ENCODE results near the gene DGKA. TPM values are rescaled to one million over a fixed set of nuclear protein-coding genes. Genes with fewer than 3 reads are reported as not detected.
"Not testable (repeated sequence)": the region's sequence is repeated elsewhere in the genome, so short reads cannot be mapped to it uniquely, and the experiment has no call there.

Gene DGKA
- total RNA-seq, 1 donor from 2014 or later: 108 TPM

DNA sequence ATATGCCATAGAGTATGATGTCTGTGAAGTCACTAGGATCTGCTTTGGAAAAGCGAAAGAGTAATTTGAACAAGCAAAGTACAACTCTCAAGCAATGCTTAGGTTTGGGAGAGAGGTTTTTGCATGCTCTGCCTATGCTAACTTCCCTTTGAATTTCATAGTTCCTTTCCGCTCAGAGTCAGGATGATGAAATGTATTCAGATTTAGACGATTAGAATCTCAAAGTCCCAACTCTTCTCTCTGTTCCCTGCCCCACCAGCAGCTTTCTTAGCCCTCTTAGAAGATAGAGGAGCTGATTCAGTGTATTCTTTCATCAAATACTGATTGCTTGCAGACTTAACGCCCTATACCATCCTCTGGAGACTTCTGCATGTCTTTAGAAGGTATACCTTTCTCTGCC lies 54.4 kb downstream of the DGKA start:
- no peak overlapping the region for H3K27ac Mint-ChIP-seq (ENCODE audit: unreplicated experiment)

DNA sequence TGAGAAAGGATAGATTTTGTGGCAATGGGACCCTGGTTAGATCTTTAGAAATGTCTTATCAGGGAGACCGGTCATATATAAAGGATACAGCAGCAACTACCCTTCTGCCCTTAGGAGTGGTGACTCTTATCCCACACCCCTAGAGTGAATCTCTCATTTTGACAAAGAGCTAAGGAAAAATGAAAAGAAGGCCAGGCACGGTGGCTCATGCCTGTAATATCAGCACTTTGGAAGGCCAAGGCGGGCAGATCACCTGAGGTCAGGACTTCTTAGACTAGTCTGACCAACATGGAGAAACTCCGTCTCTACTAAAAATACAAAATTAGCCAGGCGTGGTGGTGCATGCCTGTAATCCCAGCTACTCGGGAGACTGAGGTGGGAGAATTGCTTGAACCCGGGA lies 55.0 kb downstream of the DGKA start:
- H3K27me3 Mint-ChIP-seq (ENCODE audit: low read depth, unreplicated experiment); DNase-seq (ENCODE audit: low read depth); H3K4me1 Mint-ChIP-seq (ENCODE audit: low read depth, unreplicated experiment); H3K9me3 ChIP-seq (ENCODE audit: insufficient read depth, low read depth, low read length); H3K27ac ChIP-seq (ENCODE audit: low read depth, low read length); H3K4me2 ChIP-seq (ENCODE audit: low read length); H3K27ac Mint-ChIP-seq (ENCODE audit: unreplicated experiment); H3K4me3 ChIP-seq (ENCODE audit: insufficient read depth, low read depth, low read length); H3K4me1 ChIP-seq (ENCODE audit: insufficient read depth, low read length); H3K9me3 Mint-ChIP-seq (ENCODE audit: unreplicated experiment); H3K4me3 Mint-ChIP-seq (ENCODE audit: unreplicated experiment); H2AFZ ChIP-seq (ENCODE audit: low read depth, low read length); H3K9ac ChIP-seq (ENCODE audit: low read length); FAIRE-seq; H3K27me3 ChIP-seq (ENCODE audit: insufficient read depth, low read length): not testable (repeated sequence)
- Histone ChIP-seq H3K79me2 (ENCODE audit: insufficient read depth, low read length) (peaks cover 17% of the 10 kb centered on the region), H3K36me3 (ENCODE audit: insufficient read depth, low read length) (peaks cover 38% of the 10 kb centered on the region), H4K20me1 (ENCODE audit: insufficient read depth, low read length) (peaks cover 28% of the 10 kb centered on the region)
- peaks cover 27% of the 10 kb centered on the region for H3K36me3 Mint-ChIP-seq (ENCODE audit: low read depth, unreplicated experiment)

More for the DNA sequence above, 54.4 kb downstream of the DGKA start:
- no peak overlapping the region for H3K9ac ChIP-seq (ENCODE audit: low read length)
- peaks cover 28% of the 10 kb centered on the region for H4K20me1 ChIP-seq (ENCODE audit: insufficient read depth, low read length)
- Mint-ChIP-seq H3K27me3 (ENCODE audit: low read depth, unreplicated experiment) (no peaks in the 10 kb centered on the region), H3K4me3 (ENCODE audit: unreplicated experiment) (no peak overlapping the region), H3K9me3 (ENCODE audit: unreplicated experiment) (no peaks in the 10 kb centered on the region), H3K4me1 (ENCODE audit: low read depth, unreplicated experiment) (peaks cover 10% of the 10 kb centered on the region), H3K36me3 (ENCODE audit: low read depth, unreplicated experiment) (peaks cover 27% of the 10 kb centered on the region)
- peaks cover 35% of the 10 kb centered on the region for H3K36me3 ChIP-seq (ENCODE audit: insufficient read depth, low read length)
- H3K27me3 ChIP-seq (ENCODE audit: insufficient read depth, low read length): no peaks in the 10 kb centered on the region
- no peaks in the 10 kb centered on the region for H3K9me3 ChIP-seq (ENCODE audit: insufficient read depth, low read depth, low read length)
- H3K4me3 ChIP-seq (ENCODE audit: insufficient read depth, low read depth, low read length): no peak overlapping the region
- DNase-seq (ENCODE audit: low read depth) (no peak), FAIRE-seq (no peak)
- no peak overlapping the region for H2AFZ ChIP-seq (ENCODE audit: low read depth, low read length)
- TF ChIP-seq, protein P1, sequence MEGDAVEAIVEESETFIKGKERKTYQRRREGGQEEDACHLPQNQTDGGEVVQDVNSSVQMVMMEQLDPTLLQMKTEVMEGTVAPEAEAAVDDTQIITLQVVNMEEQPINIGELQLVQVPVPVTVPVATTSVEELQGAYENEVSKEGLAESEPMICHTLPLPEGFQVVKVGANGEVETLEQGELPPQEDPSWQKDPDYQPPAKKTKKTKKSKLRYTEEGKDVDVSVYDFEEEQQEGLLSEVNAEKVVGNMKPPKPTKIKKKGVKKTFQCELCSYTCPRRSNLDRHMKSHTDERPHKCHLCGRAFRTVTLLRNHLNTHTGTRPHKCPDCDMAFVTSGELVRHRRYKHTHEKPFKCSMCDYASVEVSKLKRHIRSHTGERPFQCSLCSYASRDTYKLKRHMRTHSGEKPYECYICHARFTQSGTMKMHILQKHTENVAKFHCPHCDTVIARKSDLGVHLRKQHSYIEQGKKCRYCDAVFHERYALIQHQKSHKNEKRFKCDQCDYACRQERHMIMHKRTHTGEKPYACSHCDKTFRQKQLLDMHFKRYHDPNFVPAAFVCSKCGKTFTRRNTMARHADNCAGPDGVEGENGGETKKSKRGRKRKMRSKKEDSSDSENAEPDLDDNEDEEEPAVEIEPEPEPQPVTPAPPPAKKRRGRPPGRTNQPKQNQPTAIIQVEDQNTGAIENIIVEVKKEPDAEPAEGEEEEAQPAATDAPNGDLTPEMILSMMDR (IDR thresholded peaks at IDR 0.05; ENCODE audit: insufficient read depth, low read depth, low read length): no peak
- no peak for TF ChIP-seq EZH2 (IDR thresholded peaks at IDR 0.05; ENCODE audit: insufficient read depth, low read length)
- peaks cover 5% of the 10 kb centered on the region for H3K4me1 ChIP-seq (ENCODE audit: insufficient read depth, low read length)
- H3K4me2 ChIP-seq (ENCODE audit: low read length): no peak overlapping the region
- peaks cover 17% of the 10 kb centered on the region for H3K79me2 ChIP-seq (ENCODE audit: insufficient read depth, low read length)
- no peak overlapping the region for H3K27ac ChIP-seq (ENCODE audit: low read depth, low read length)

DNA sequence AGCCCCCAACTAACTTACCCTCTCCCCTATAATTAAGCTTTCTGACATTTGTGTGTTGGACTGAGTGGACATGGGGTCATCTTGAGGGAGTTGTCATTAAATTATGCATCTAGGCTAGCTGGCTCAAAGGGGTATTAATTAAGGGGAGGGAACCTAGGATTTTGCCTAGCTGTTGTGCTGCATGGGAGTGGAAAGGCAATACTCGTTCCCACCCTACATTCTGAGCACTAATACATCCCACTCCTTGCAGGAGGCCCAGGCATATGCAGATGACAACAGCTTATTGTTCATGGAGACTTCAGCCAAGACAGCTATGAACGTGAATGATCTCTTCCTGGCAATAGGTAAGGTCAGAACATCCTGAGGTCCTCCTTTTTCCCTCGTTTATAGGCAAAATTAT lies 60.1 kb downstream of the DGKA start:
- Histone ChIP-seq H3K4me3 (ENCODE audit: insufficient read depth, low read depth, low read length) (no peak overlapping the region), H3K79me2 (ENCODE audit: insufficient read depth, low read length) (no peaks in the 10 kb centered on the region), H3K9ac (ENCODE audit: low read length) (no peak overlapping the region), H2AFZ (ENCODE audit: low read depth, low read length) (no peak overlapping the region), H3K9me3 (ENCODE audit: insufficient read depth, low read depth, low read length) (no peaks in the 10 kb centered on the region), H3K27ac (ENCODE audit: low read depth, low read length) (no peak overlapping the region), H3K36me3 (ENCODE audit: insufficient read depth, low read length) (peaks cover 56% of the 10 kb centered on the region), H3K4me2 (ENCODE audit: low read length) (no peak overlapping the region), H4K20me1 (ENCODE audit: insufficient read depth, low read length) (no peaks in the 10 kb centered on the region), H3K4me1 (ENCODE audit: insufficient read depth, low read length) (no peaks in the 10 kb centered on the region), H3K27me3 (ENCODE audit: insufficient read depth, low read length) (no peaks in the 10 kb centered on the region)
- Mint-ChIP-seq H3K27ac (ENCODE audit: unreplicated experiment) (no peak overlapping the region), H3K4me1 (ENCODE audit: low read depth, unreplicated experiment) (no peaks in the 10 kb centered on the region), H3K27me3 (ENCODE audit: low read depth, unreplicated experiment) (no peaks in the 10 kb centered on the region), H3K36me3 (ENCODE audit: low read depth, unreplicated experiment) (peaks cover 23% of the 10 kb centered on the region), H3K4me3 (ENCODE audit: unreplicated experiment) (no peak overlapping the region), H3K9me3 (ENCODE audit: unreplicated experiment) (no peaks in the 10 kb centered on the region)
- no peak for TF ChIP-seq EZH2 (IDR thresholded peaks at IDR 0.05; ENCODE audit: insufficient read depth, low read length)
- TF ChIP-seq, protein P1 (IDR thresholded peaks at IDR 0.05; ENCODE audit: insufficient read depth, low read depth, low read length): no peak
- FAIRE-seq: no peak
- DNase-seq (ENCODE audit: low read depth): no peak
